ENCODE data around the gene NMNAT3.

Gene NMNAT3

DNA sequence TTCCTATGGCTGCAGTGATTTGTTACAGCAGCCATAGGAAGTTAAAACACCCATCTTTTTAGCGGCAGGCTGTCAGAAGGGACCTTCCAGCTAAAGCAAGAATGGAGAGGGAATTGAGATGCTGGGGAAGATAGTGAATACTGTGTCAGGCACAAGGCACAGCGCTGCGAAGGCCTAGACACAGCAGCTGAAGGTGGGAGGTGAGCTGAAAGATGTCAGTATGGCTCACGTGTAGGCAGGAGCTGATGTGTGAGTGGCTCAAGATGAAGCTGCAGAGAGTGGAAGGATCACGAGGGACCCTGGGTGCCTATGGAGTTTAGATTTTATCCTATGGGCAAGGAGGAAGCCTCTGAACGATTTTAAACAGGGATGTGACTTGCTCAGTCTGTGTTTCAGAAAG, 44.3 kb downstream of the NMNAT3 start:
- TF ChIP-seq, protein P1, sequence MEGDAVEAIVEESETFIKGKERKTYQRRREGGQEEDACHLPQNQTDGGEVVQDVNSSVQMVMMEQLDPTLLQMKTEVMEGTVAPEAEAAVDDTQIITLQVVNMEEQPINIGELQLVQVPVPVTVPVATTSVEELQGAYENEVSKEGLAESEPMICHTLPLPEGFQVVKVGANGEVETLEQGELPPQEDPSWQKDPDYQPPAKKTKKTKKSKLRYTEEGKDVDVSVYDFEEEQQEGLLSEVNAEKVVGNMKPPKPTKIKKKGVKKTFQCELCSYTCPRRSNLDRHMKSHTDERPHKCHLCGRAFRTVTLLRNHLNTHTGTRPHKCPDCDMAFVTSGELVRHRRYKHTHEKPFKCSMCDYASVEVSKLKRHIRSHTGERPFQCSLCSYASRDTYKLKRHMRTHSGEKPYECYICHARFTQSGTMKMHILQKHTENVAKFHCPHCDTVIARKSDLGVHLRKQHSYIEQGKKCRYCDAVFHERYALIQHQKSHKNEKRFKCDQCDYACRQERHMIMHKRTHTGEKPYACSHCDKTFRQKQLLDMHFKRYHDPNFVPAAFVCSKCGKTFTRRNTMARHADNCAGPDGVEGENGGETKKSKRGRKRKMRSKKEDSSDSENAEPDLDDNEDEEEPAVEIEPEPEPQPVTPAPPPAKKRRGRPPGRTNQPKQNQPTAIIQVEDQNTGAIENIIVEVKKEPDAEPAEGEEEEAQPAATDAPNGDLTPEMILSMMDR (conservative IDR thresholded peaks at IDR 0.05; ENCODE audit: control insufficient read depth, insufficient read depth, low read depth, low read length) = no peak
- DNase-seq (ENCODE audit: low read depth) = no peak
- no peak overlapping the region for H3K4me3 ChIP-seq (ENCODE audit: control insufficient read depth, low read depth, low read length)

DNA sequence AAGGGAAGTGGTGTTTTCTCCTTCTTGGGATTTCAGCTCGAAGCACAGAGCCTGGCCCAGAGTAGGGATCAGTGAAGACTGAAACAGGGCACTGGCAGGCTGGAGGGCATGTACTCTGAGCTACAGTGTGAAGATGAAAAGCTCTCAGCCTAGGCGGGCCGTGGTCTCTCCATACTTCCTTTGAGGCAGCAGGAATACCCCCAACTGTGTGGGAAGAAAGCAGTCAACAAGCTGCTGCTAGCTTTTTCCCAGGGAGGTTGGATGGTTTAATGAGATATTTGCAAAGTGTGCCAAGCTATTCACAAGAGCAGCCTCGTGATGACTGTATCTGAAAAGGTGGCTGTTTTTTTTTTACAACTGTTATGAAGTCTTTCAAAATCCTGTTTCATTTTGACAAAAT, 47.2 kb downstream of the NMNAT3 start:
- H3K4me3 ChIP-seq (ENCODE audit: control insufficient read depth, low read depth, low read length) = no peak overlapping the region
- DNase-seq (ENCODE audit: low read depth) = no peak
- TF ChIP-seq, protein P1 (conservative IDR thresholded peaks at IDR 0.05; ENCODE audit: control insufficient read depth, insufficient read depth, low read depth, low read length) = no peak

DNA sequence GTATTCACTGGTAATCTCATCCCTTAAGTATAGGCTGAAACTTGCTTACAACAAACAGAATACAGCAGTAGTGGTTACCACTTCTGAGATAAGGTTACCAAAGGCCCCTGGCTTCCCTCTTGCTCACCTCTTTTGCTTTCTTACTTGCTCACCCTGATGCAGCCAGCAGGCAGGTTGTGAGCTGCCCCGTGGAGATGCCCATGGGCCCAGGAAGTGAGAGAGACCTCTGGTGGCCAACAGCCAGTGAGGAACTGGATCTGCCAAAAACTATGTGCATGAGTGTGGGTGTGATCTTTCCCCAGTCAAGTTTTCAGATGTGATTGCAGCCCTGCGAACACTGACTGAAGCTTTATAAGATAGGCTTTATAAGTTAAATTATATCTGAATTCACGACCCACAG, 48.7 kb downstream of the NMNAT3 start:
- no peak overlapping the region for H3K4me3 ChIP-seq (ENCODE audit: control insufficient read depth, low read depth, low read length)
- TF ChIP-seq, protein P1 (conservative IDR thresholded peaks at IDR 0.05; ENCODE audit: control insufficient read depth, insufficient read depth, low read depth, low read length) = peak; percentile 40
- DNase-seq (ENCODE audit: low read depth) = peak; percentile 10

DNA sequence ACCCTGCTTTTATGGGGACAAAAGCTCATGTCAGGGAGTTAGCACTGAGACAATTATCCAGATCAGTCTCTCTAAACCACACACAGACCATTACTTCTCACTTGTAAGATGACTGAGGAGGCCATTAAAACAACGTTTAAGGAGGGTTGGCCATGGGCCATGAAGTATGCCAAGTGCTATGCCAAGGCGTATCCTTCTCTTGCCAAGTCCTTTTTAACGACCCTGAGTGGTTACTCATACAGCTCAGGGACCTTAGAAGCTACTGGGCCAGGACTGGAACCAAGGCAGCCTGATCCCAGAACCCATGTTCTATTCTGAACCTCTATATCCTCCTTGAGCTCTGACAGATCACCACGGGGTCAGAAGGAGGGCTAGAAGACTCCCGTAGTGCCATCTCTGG, 50.0 kb downstream of the NMNAT3 start:
- H3K4me3 ChIP-seq (ENCODE audit: control insufficient read depth, low read depth, low read length) = no peak overlapping the region
- DNase-seq (ENCODE audit: low read depth) = no peak
- TF ChIP-seq, protein P1 (conservative IDR thresholded peaks at IDR 0.05; ENCODE audit: control insufficient read depth, insufficient read depth, low read depth, low read length) = no peak

DNA sequence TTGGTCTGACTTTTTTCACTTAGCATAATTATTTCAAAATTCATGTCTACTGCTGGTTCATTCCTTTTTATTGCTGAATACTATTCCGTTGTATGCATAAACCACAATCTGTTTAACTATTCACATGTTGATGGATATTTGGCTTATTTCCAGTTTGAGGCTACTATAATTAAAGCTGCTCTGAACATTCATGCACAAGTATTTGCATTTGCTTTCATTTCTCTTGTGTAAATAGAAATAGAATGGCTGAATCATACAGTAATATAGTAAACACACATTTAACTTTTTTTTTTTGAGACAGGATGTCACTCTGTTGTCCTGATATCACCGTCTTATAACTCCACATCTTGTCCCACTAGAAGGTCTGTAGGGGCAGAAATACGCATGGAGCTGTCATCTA, 57.3 kb downstream of the NMNAT3 start:
- no peak overlapping the region for H3K4me3 ChIP-seq (ENCODE audit: control insufficient read depth, low read depth, low read length)
- DNase-seq (ENCODE audit: low read depth) = no peak
- TF ChIP-seq, protein P1 (conservative IDR thresholded peaks at IDR 0.05; ENCODE audit: control insufficient read depth, insufficient read depth, low read depth, low read length) = no peak

DNA sequence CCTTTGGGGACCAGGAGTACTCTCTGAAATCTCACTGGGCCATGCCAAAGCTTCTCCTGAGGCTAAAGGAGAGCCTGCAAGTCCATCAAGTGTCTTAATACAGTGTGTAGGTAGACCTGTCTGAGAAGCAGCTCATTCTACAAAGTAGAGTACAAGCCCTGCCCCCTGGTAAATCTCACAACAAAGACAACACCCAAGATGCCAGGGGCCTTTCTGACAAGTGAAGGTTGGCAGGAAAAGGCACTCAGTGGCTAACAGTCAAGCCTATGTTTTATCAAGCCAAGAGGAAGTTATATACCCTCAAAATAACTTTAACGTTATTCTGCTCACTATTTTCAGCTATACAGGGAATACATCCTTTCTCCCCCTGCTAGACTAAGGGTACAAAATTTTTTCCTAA, 58.3 kb downstream of the NMNAT3 start:
- no peak overlapping the region for H3K4me3 ChIP-seq (ENCODE audit: control insufficient read depth, low read depth, low read length)
- DNase-seq (ENCODE audit: low read depth) = no peak
- TF ChIP-seq, protein P1 (conservative IDR thresholded peaks at IDR 0.05; ENCODE audit: control insufficient read depth, insufficient read depth, low read depth, low read length) = no peak

DNA sequence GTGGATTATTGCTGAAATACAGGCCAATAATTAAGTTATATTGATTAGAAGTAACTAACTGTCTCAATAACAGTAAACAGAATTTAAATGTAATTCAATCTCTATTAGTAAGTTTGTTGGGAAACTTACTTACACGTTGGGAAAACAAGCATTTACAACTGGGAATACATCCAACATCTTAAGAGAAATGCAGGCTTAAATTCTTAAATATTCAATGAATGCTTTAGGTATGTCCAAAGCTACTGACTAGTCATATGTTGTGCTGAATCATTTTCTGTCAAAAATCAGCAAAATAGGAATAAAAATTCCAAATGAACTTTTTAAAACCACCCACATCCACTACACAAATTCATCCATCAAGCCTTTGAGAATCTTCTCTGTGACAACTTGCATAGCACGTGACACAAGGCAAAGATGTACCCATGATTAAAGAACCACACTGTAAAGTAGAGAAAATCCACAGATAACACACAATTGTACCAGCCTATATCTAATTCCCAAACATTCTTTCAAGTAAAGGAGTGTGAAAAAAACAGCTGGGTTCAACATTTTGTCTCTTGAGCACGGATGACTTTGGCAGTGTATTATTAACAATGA, 60.0 kb downstream of the NMNAT3 start:
- no peak for DNase-seq (ENCODE audit: low read depth)
- no peak overlapping the region for H3K4me3 ChIP-seq (ENCODE audit: control insufficient read depth, low read depth, low read length)
- TF ChIP-seq, protein P1 (conservative IDR thresholded peaks at IDR 0.05; ENCODE audit: control insufficient read depth, insufficient read depth, low read depth, low read length) = no peak
